Cardiac fibroblast (primary cell): ENCODE measurements around the gene SCAF1.
A peak's percentile ranks its signal among the peaks of the same experiment; 100 is the strongest.

ENCODE experiments used
- DNase-seq, 2 donors: peaks; one replicate each; pipeline versions ENCODE4 v3.0.0 to v3.0.0-alpha.2; 2010; ENCODE audit warnings: low read depth in 2 of 2
- H3K4me3 ChIP-seq, 2 donors: replicated peaks in 1 of 2; 1 replicate in 1 of 2; 2 replicates in 1 of 2; pipeline ENCODE4 v1.5.1; 2011; ENCODE audit warnings: low read depth in 2 of 2, low read length in 2 of 2, mild to moderate bottlenecking in 2 of 2, moderate library complexity in 1 of 2
- CTCF ChIP-seq: IDR thresholded peaks from one replicate; pipeline ENCODE4 v1.5.1; 2011; ENCODE audit warnings: low read depth, mild to moderate bottlenecking, low read length, inconsistent platforms

The SCAF1 gene

GRCh38 chr19:49681830-49682229 lies 39.8 kb downstream of the SCAF1 start:
- TF ChIP-seq CTCF: no peak
- DNase-seq: no peak
- no peak overlapping the region for H3K4me3 ChIP-seq

DNA sequence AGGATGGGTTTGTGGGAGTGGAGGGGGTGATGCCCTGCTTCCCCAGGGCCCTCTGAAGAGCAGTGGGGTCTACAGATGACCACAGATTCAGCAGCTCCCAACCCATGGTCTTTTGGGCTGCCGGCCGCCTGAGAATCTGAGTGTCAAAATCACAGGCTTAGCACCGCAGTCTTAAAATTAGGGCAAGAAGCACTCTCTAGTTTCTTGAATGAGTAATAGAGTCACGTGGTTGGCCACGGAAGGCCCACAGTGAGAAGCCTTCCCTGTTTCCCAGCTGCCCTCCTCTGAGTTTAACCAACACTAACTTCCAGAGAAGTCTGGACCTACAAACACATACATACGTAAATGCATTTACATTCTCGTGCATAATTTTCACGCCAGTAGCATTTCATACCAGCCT lies 40.3 kb downstream of the SCAF1 start:
- DNase-seq: peak in 1 of 2 donors; percentile 28
- no peak for TF ChIP-seq CTCF
- no peak overlapping the region for H3K4me3 ChIP-seq

DNA sequence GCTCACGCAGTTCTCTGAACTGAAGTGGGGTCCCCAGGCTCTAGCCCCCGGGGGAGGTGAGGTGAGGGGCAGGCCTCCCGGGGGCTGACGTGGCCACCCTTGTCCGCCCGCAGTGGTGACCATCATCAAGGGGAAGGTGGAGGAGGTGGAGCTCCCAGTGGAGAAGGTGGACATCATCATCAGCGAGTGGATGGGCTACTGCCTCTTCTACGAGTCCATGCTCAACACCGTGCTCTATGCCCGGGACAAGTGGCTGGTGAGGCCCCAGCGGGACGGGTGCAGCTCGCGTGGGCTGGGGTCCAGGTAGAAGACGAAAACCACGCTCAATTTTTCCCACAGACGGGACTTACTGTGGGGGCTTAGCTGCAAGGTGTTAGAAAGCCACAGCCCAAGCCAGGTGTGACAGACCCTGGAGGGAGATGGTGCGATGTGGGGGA lies 41.8 kb downstream of the SCAF1 start:
- no peak for DNase-seq
- H3K4me3 ChIP-seq: no peak overlapping the region
- TF ChIP-seq CTCF: no peak

- DNase-seq: no peak
- peak; percentile 65 for TF ChIP-seq CTCF
- no peak overlapping the region for H3K4me3 ChIP-seq
Measured at GRCh38 chr19:49684251-49684982, 42.4 kb downstream of the SCAF1 start.

GRCh38 chr19:49684983-49685553 lies 43.1 kb downstream of the SCAF1 start:
- no peak for DNase-seq
- no peak for TF ChIP-seq CTCF
- no peak overlapping the region for H3K4me3 ChIP-seq

GRCh38 chr19:49685845-49686332 lies 43.9 kb downstream of the SCAF1 start:
- no peak for TF ChIP-seq CTCF
- DNase-seq: no peak
- H3K4me3 ChIP-seq: no peak overlapping the region
